PC-9 (cell line): ENCODE results near the gene PSMD1. TPM values are rescaled to one million over a fixed set of nuclear protein-coding genes. Genes with fewer than 3 reads are reported as not detected.

Experiments used
- BruUV-seq: library from RNA; stranded (reverse); fragments of 400-500 nt; replicated peaks from 2 replicates; lab custom pipeline; 2021; lab: Mats Ljungman, UMichigan
- CTCF ChIA-PET: fragments of 300-600 bp; sonication (Branson Sonifier 250); formaldehyde crosslinking; loops from one replicate; lab custom pipeline; 2022; ENCODE audit warnings: antibody characterized with exemption; lab: Charles Lee
- POLR2A ChIA-PET: fragments of 300-600 bp; sonication (Branson Sonifier 250); formaldehyde crosslinking; loops from one replicate; lab custom pipeline; 2022; ENCODE audit warnings: antibody characterized with exemption; ENCODE audit not compliant: unreplicated experiment; lab: Charles Lee
- DNase-seq, 2 experiments: peaks; one replicate each; pipeline versions ENCODE4 v3.0.0 to v3.0.0-alpha.2; 2015 to 2022; ENCODE audit warnings: mixed read lengths in 1 of 2
- H2AFZ ChIP-seq: fragments of 200-600 bp; sonication (generic); 2 replicates; pipeline ENCODE4 v1.8.1; 2017; ENCODE audit warnings: antibody characterized with exemption
- H3F3A ChIP-seq: fragments of 200-600 bp; sonication (generic); 2 replicates; pipeline ENCODE4 v1.8.1; 2017; ENCODE audit warnings: antibody characterized with exemption, mild to moderate bottlenecking, low read depth; ENCODE audit not compliant: insufficient read depth
- H3K27ac ChIP-seq: fragments of 200-600 bp; sonication (generic); 2 replicates; pipeline ENCODE4 v1.6.1; 2016; ENCODE audit warnings: mixed run types
- H3K27me3 ChIP-seq: fragments of 200-600 bp; sonication (generic); 2 replicates; pipeline ENCODE4 v1.6.1; 2016; ENCODE audit warnings: low read depth, mixed run types; ENCODE audit not compliant: insufficient read depth
- H3K36me3 ChIP-seq: fragments of 200-600 bp; sonication (generic); 2 replicates; pipeline ENCODE4 v1.6.1; 2016; ENCODE audit warnings: low read depth, mixed run types
- H3K4me1 ChIP-seq: fragments of 200-600 bp; sonication (generic); replicated peaks from 2 replicates; pipeline ENCODE4 v1.6.1; 2016; ENCODE audit warnings: mixed run types; ENCODE audit not compliant: insufficient read depth
- H3K4me2 ChIP-seq: fragments of 200-600 bp; sonication (generic); 2 replicates; pipeline ENCODE4 v1.6.1; 2017; ENCODE audit warnings: mixed run types
- H3K4me3 ChIP-seq: fragments of 200-600 bp; sonication (generic); 2 replicates; pipeline ENCODE4 v1.6.1; 2016; ENCODE audit warnings: mixed run types
- H3K79me2 ChIP-seq: fragments of 200-600 bp; sonication (generic); 2 replicates; pipeline ENCODE4 v1.6.1; 2017; ENCODE audit warnings: low read depth, mixed run types
- H3K9me2 ChIP-seq: fragments of 200-600 bp; sonication (generic); 2 replicates; pipeline ENCODE4 v1.8.1; 2017; ENCODE audit warnings: mild to moderate bottlenecking; ENCODE audit not compliant: insufficient read depth
- H3K9me3 ChIP-seq: fragments of 200-600 bp; sonication (generic); 2 replicates; pipeline ENCODE4 v1.8.1; 2016; ENCODE audit warnings: low read depth; ENCODE audit not compliant: insufficient read depth
- H4K20me1 ChIP-seq: fragments of 200-600 bp; sonication (generic); 2 replicates; pipeline ENCODE4 v1.8.1; 2017; ENCODE audit not compliant: insufficient read depth
- CTCF ChIP-seq: fragments of 200-600 bp; sonication (generic); conservative IDR thresholded peaks from 2 replicates; pipeline ENCODE4 v1.6.1; 2017; ENCODE audit warnings: mixed run types, antibody characterized with exemption, mild to moderate bottlenecking, moderate library complexity
- EZH2 ChIP-seq: fragments of 200-600 bp; sonication (generic); IDR thresholded peaks from 2 replicates; pipeline ENCODE4 v1.8.0; 2017; ENCODE audit warnings: antibody characterized with exemption, low read depth
- intact Hi-C: fragments of 100-400 bp; cut with micrococcal nuclease; formaldehyde crosslinking; loops from one replicate; pipeline ENCODE4 v1.10.0; 2022; ENCODE audit not compliant: unreplicated experiment
- total RNA-seq: library from RNA; stranded (reverse); gene quantifications from 2 replicates; pipeline ENCODE4 v1.2.3, GENCODE V29; 2021

Gene PSMD1
- total RNA-seq, 1 experiment from 2014 or later: 119 TPM

- no peaks in the 10 kb centered on the region for H3K79me2 ChIP-seq
- no peak overlapping the region for H2AFZ ChIP-seq
- H3K27ac ChIP-seq: no peak overlapping the region
- ChIA-PET POLR2A (no interaction called here), CTCF (no interaction called here)
- H4K20me1 ChIP-seq: no peaks in the 10 kb centered on the region; the same call in 1 of the 2 replicates
- no peak for DNase-seq
- H3K4me1 ChIP-seq: no peaks in the 10 kb centered on the region
- peaks cover 16% of the 10 kb centered on the region for H3F3A ChIP-seq
- BruUV-seq: no TSS peak
- no peaks in the 10 kb centered on the region for H3K9me2 ChIP-seq
- no peak overlapping the region for H3K4me3 ChIP-seq
- H3K27me3 ChIP-seq: no peaks in the 10 kb centered on the region
- H3K9me3 ChIP-seq: no peaks in the 10 kb centered on the region
- intact Hi-C loops: no loop called here
- TF ChIP-seq CTCF (no peak), EZH2 (no peak)
- peaks cover 25% of the 10 kb centered on the region for H3K36me3 ChIP-seq
- H3K4me2 ChIP-seq: no peak overlapping the region
Measured at GRCh38 chr2:231146665-231147064, 90.0 kb downstream of the PSMD1 start.

- H3K4me1 ChIP-seq: no peaks in the 10 kb centered on the region
- H3K4me2 ChIP-seq: no peak overlapping the region
- peaks cover 33% of the 10 kb centered on the region for H3K36me3 ChIP-seq
- TF ChIP-seq CTCF (no peak), EZH2 (no peak)
- no peak overlapping the region for H3K4me3 ChIP-seq
- H3K27me3 ChIP-seq: no peaks in the 10 kb centered on the region
- no peaks in the 10 kb centered on the region for H3K79me2 ChIP-seq
- H3K9me2 ChIP-seq: no peaks in the 10 kb centered on the region
- intact Hi-C loops: no loop called here
- ChIA-PET POLR2A (no interaction called here), CTCF (interaction anchor here (0.6 kb wide), 1 partner anchor 9 kb away, joined by 13 read pairs; no protein-coding TSS in a partner anchor)
- no peak overlapping the region for H2AFZ ChIP-seq
- H3K9me3 ChIP-seq: no peaks in the 10 kb centered on the region
- peaks cover 13% of the 10 kb centered on the region for H3F3A ChIP-seq
- no TSS peak for BruUV-seq
- DNase-seq: no peak
- H4K20me1 ChIP-seq: no peaks in the 10 kb centered on the region; the same call in 1 of the 2 replicates
- no peak overlapping the region for H3K27ac ChIP-seq
Measured at GRCh38 chr2:231152800-231153557, 96.3 kb downstream of the PSMD1 start.

GRCh38 chr2:231159306-231159705 lies 102.6 kb downstream of the PSMD1 start:
- Histone ChIP-seq H3F3A (peaks cover 18% of the 10 kb centered on the region), H3K4me2 (no peak overlapping the region), H3K27me3 (no peaks in the 10 kb centered on the region), H4K20me1 (no peaks in the 10 kb centered on the region; the same call in 1 of the 2 replicates), H3K9me3 (no peaks in the 10 kb centered on the region), H3K9me2 (no peaks in the 10 kb centered on the region), H3K4me1 (peaks cover 22% of the 10 kb centered on the region), H3K36me3 (peaks cover 18% of the 10 kb centered on the region), H3K27ac (peak overlapping the region; percentile 26; the same call in 1 of the 2 replicates), H2AFZ (no peak overlapping the region), H3K4me3 (no peak overlapping the region), H3K79me2 (no peaks in the 10 kb centered on the region)
- TF ChIP-seq EZH2 (no peak), CTCF (no peak)
- CTCF ChIA-PET: no interaction called here
- intact Hi-C loops: no loop called here
- no peak for DNase-seq
- POLR2A ChIA-PET: no interaction called here
- BruUV-seq: no TSS peak
